HCT116 (cell line): ENCODE results near the gene MSI2. TPM values are rescaled to one million over a fixed set of nuclear protein-coding genes. Genes with fewer than 3 reads are reported as not detected.

Experiments used
- ATAC-seq: fragments of 200-7000 bp; cut with Tn5 transposase; 2 replicates; pipeline ENCODE4 v1.9.1; 2020; ENCODE audit warnings: mild to moderate bottlenecking, moderate library complexity
- BruUV-seq: library from RNA; stranded (reverse); fragments of 400-500 nt; replicated peaks from 2 replicates; lab custom pipeline; 2021; lab: Mats Ljungman, UMichigan
- CTCF ChIA-PET: fragments of 300-600 bp; sonication (Branson Sonifier 250); formaldehyde crosslinking; loops from one replicate; lab custom pipeline; 2021; ENCODE audit warnings: antibody characterized with exemption; lab: Charles Lee
- POLR2A ChIA-PET: fragments of 300-600, 350-600 bp; sonication (Branson Sonifier 250); formaldehyde crosslinking; loops from one replicate; lab custom pipeline; 2021; ENCODE audit warnings: antibody characterized with exemption; lab: Charles Lee
- RAD21 ChIA-PET, 2 experiments: fragments of 300-600 bp; sonication (Branson Sonifier 250); formaldehyde crosslinking; loops; one replicate each; lab custom pipeline; 2023; ENCODE audit warnings: low total read pairs in 2 of 2; ENCODE audit not compliant: uncharacterized antibody in 2 of 2, unreplicated experiment in 2 of 2, low non-redundant PET in 1 of 2; lab: Charles Lee
- DNase-seq: peaks from one replicate; pipeline ENCODE4 v3.0.0-alpha.2; 2010; ENCODE audit warnings: low read depth, low spot score
- H2AFZ ChIP-seq: fragments of 200-600 bp; shearing (Covaris generic), sonication (generic); 2 replicates; pipeline ENCODE4 v1.6.1; 2017; ENCODE audit warnings: low read depth, mixed run types, mixed read lengths, antibody characterized with exemption, low read length; ENCODE audit not compliant: poor library complexity, severe bottlenecking
- H3K27ac ChIP-seq: 2 replicates; pipeline ENCODE4 v1.5.1; 2012; ENCODE audit warnings: low read depth, low read length
- H3K27me3 ChIP-seq: fragments of 200-600 bp; sonication (generic); 2 replicates; pipeline ENCODE4 v1.6.1; 2016; ENCODE audit warnings: mixed run types, low read length, mixed read lengths; ENCODE audit not compliant: insufficient read depth
- H3K36me3 ChIP-seq, 2 experiments: fragments of 200-500 bp in 1 of 2; fragments of 200-600 bp in 1 of 2; sonication (Bioruptor generic) in 1 of 2; sonication (generic) in 1 of 2; 2 replicates each; pipeline versions ENCODE4 v1.5.1 to v1.6.1; 2014 to 2016; ENCODE audit warnings: low read length in 2 of 2, inconsistent platforms in 1 of 2, mixed read lengths in 1 of 2, mixed run types in 1 of 2; ENCODE audit not compliant: insufficient read depth in 2 of 2, control insufficient read depth in 1 of 2
- H3K4me1 ChIP-seq, 2 experiments: fragments of 200-600 bp in 1 of 2; sonication (generic) in 1 of 2; 2 replicates each; pipeline versions ENCODE4 v1.5.1 to v1.6.1; 2012 to 2017; ENCODE audit warnings: low read length in 2 of 2, inconsistent platforms in 1 of 2, mild to moderate bottlenecking in 1 of 2, mixed read lengths in 1 of 2, mixed run types in 1 of 2, moderate library complexity in 1 of 2; ENCODE audit not compliant: insufficient read depth in 2 of 2, control insufficient read depth in 1 of 2
- H3K4me2 ChIP-seq: fragments of 200-600 bp; sonication (generic); 2 replicates; pipeline ENCODE4 v1.6.1; 2017; ENCODE audit warnings: mixed run types, low read length, mixed read lengths
- H3K4me3 ChIP-seq, 2 experiments: fragments of 200-600 bp in 1 of 2; sonication (generic) in 1 of 2; replicated peaks in 1 of 2; 2 replicates each; pipeline ENCODE4 v1.5.1; 2011 to 2016; ENCODE audit warnings: low read length in 2 of 2, control low read depth in 1 of 2, low read depth in 1 of 2, mild to moderate bottlenecking in 1 of 2, mixed read lengths in 1 of 2, mixed run types in 1 of 2
- H3K79me2 ChIP-seq: fragments of 200-600 bp; sonication (generic); 2 replicates; pipeline ENCODE4 v1.6.1; 2017; ENCODE audit warnings: mild to moderate bottlenecking, mixed run types, low read length, moderate library complexity, mixed read lengths; ENCODE audit not compliant: insufficient read depth
- H3K9ac ChIP-seq: fragments of 200-600 bp; sonication (generic); 2 replicates; pipeline ENCODE4 v1.6.1; 2016; ENCODE audit warnings: low read length, mixed read lengths
- H3K9me2 ChIP-seq: fragments of 200-600 bp; sonication (generic), shearing (Covaris generic); 2 replicates; pipeline ENCODE4 v1.6.1; 2017; ENCODE audit warnings: mixed run types, mild to moderate bottlenecking, moderate library complexity; ENCODE audit not compliant: insufficient read depth
- H3K9me3 ChIP-seq, 2 experiments: fragments of 200-500 bp in 1 of 2; fragments of 200-600 bp in 1 of 2; sonication (Bioruptor generic) in 1 of 2; sonication (generic) in 1 of 2; 2 replicates each; pipeline ENCODE4 v1.6.1; 2014 to 2017; ENCODE audit warnings: low read length in 2 of 2, mixed read lengths in 2 of 2, inconsistent platforms in 1 of 2, low read depth in 1 of 2, mild to moderate bottlenecking in 1 of 2, mixed run types in 1 of 2, moderate library complexity in 1 of 2; ENCODE audit not compliant: control insufficient read depth in 1 of 2, insufficient read depth in 1 of 2
- H4K20me1 ChIP-seq: fragments of 200-600 bp; sonication (generic), shearing (Covaris generic); 2 replicates; pipeline ENCODE4 v1.6.1; 2017; ENCODE audit warnings: mixed run types, mild to moderate bottlenecking, moderate library complexity; ENCODE audit not compliant: insufficient read depth
- ATF3 ChIP-seq: IDR thresholded peaks from 2 replicates; pipeline ENCODE4 v1.6.1; 2012
- CTCF ChIP-seq, 3 experiments: fragments of 200-600 bp in 1 of 3; sonication (generic) in 1 of 3; IDR thresholded peaks in 2 of 3; conservative IDR thresholded peaks in 1 of 3; 2 replicates each; pipeline ENCODE4 v1.5.1; 2012 to 2017; ENCODE audit warnings: low read depth in 2 of 3, low read length in 2 of 3, antibody characterized with exemption in 1 of 3, borderline replicate concordance in 1 of 3, control low read depth in 1 of 3, mild to moderate bottlenecking in 1 of 3, mixed read lengths in 1 of 3, mixed run types in 1 of 3, moderate library complexity in 1 of 3; ENCODE audit not compliant: insufficient read depth in 1 of 3
- EGR1 ChIP-seq: IDR thresholded peaks from 2 replicates; pipeline ENCODE4 v1.6.1; 2012; ENCODE audit warnings: low read depth
- ELF1 ChIP-seq: IDR thresholded peaks from 2 replicates; pipeline ENCODE4 v1.6.1; 2012; ENCODE audit warnings: low read depth, borderline replicate concordance
- EZH2 ChIP-seq: fragments of 200-600 bp; sonication (generic); IDR thresholded peaks from 2 replicates; pipeline ENCODE4 v1.6.1; 2017; ENCODE audit warnings: antibody characterized with exemption, mixed run types
- EZH2phosphoT487 ChIP-seq: fragments of 200-600 bp; IDR thresholded peaks from 2 replicates; pipeline ENCODE4 v1.6.1; 2018; ENCODE audit warnings: antibody characterized with exemption, borderline replicate concordance
- FOSL1 ChIP-seq: IDR thresholded peaks from 2 replicates; pipeline ENCODE4 v1.6.1; 2012; ENCODE audit warnings: low read depth
- JUND ChIP-seq: IDR thresholded peaks from 2 replicates; pipeline ENCODE4 v1.6.1; 2012
- POLR2A ChIP-seq: IDR thresholded peaks from 2 replicates; pipeline ENCODE4 v1.7.0; 2011; ENCODE audit warnings: borderline replicate concordance; ENCODE audit not compliant: insufficient read depth, insufficient read length; ENCODE audit errors: extremely low read depth
- SP1 ChIP-seq: IDR thresholded peaks from 2 replicates; pipeline ENCODE4 v1.6.1; 2012; ENCODE audit warnings: low read depth
- SRF ChIP-seq: IDR thresholded peaks from 2 replicates; pipeline ENCODE4 v1.6.1; 2012; ENCODE audit warnings: low read depth
- TCF7L2 ChIP-seq: IDR thresholded peaks from 2 replicates; pipeline ENCODE4 v1.7.0; 2011; ENCODE audit warnings: borderline replicate concordance, inconsistent platforms; ENCODE audit not compliant: insufficient read depth, insufficient read length; ENCODE audit errors: extremely low read depth
- ZBTB33 ChIP-seq: IDR thresholded peaks from 2 replicates; pipeline ENCODE4 v1.6.1; 2011; ENCODE audit warnings: mild to moderate bottlenecking, low read length, moderate library complexity; ENCODE audit not compliant: insufficient replicate concordance; ENCODE audit errors: extremely low read depth
- ZNF274 ChIP-seq: fragments of 200-500 bp; sonication (Bioruptor generic); IDR thresholded peaks from 2 replicates; pipeline ENCODE4 v1.6.1; 2014; ENCODE audit warnings: mild to moderate bottlenecking, low read depth, low read length, inconsistent platforms
- intact Hi-C: fragments of 100-400 bp; cut with micrococcal nuclease; formaldehyde crosslinking; loops from 2 replicates; pipeline ENCODE4 v1.10.0; 2022
- total RNA-seq: library from RNA; stranded (reverse); gene quantifications from one replicate; pipeline ENCODE4 v1.2.1, GENCODE V29; 2021; ENCODE audit not compliant: unreplicated experiment

Gene MSI2
- total RNA-seq, 1 experiment from 2014 or later = 137 TPM

- Histone ChIP-seq H3K9me2 (no peaks in the 10 kb centered on the region), H3K36me3 (no peaks in the 10 kb centered on the region), H3K4me1 (no peaks in the 10 kb centered on the region), H3K4me2 (no peak overlapping the region), H3K9me3 (no peaks in the 10 kb centered on the region), H3K27ac (no peak overlapping the region), H3K9ac (no peak overlapping the region), H4K20me1 (no peaks in the 10 kb centered on the region), H3K4me3 (no peak overlapping the region), H3K27me3 (0 out of 2 replicates have a peak, but pooled peaks cover 4% of the 10 kb centered on the region), H3K79me2 (no peaks in the 10 kb centered on the region), H2AFZ (no peak overlapping the region)
- ATAC-seq (no peak), DNase-seq (no peak)
- intact Hi-C loops = no loop called here
- ChIA-PET RAD21 (no interaction called here), CTCF (interaction anchor here (0.7 kb wide), 1 partner anchor 602 kb away, joined by 4 read pairs; no protein-coding TSS in a partner anchor), POLR2A (no interaction called here)
- TF ChIP-seq SP1 = no peak
- TF ChIP-seq EZH2phosphoT487 = no peak
- no peak for TF ChIP-seq TCF7L2
- no peak for TF ChIP-seq FOSL1
- TF ChIP-seq EZH2 = no peak
- TF ChIP-seq JUND = no peak
- no peak for TF ChIP-seq POLR2A
- TF ChIP-seq EGR1 = no peak
- TF ChIP-seq ZNF274 = no peak
- TF ChIP-seq CTCF (IDR thresholded peaks at IDR 0.05 in 2 of 3, conservative IDR thresholded peaks at IDR 0.05 in 1 of 3; ENCODE audit: borderline replicate concordance in 1 of 3, insufficient read depth in 1 of 3, low read depth in 2 of 3, low read length in 2 of 3) = no peak
- no peak for TF ChIP-seq ZBTB33
- no peak for TF ChIP-seq ATF3
- TF ChIP-seq ELF1 = no peak
- no peak for TF ChIP-seq SRF
- no TSS peak for BruUV-seq
Measured at GRCh38 chr17:57732062-57732461, 475.7 kb downstream of the MSI2 start.
